ENCODE results near the gene MTHFS.
"Not testable (repeated sequence)": the region's sequence is repeated elsewhere in the genome, so short reads cannot be mapped to it uniquely, and the experiment has no call there.

MTHFS gene

GRCh38 chr15:79914728-79915127, 17.9 kb upstream of the MTHFS start:
- no peak for DNase-seq (ENCODE audit: low read depth)
- TF ChIP-seq CTCF (IDR thresholded peaks at IDR 0.05; ENCODE audit: control insufficient read depth, extremely low read depth, insufficient read depth), result no peak
- H3K4me3 ChIP-seq (ENCODE audit: low read depth, low read length), result no peak overlapping the region

- not testable (repeated sequence) for DNase-seq (ENCODE audit: low read depth); H3K4me3 ChIP-seq (ENCODE audit: low read depth, low read length)
Measured at GRCh38 chr15:79909556-79910335, 12.9 kb upstream of the MTHFS start.

- no peak for TF ChIP-seq CTCF (IDR thresholded peaks at IDR 0.05; ENCODE audit: control insufficient read depth, extremely low read depth, insufficient read depth)
- no peak for DNase-seq (ENCODE audit: low read depth)
- no peak overlapping the region for H3K4me3 ChIP-seq (ENCODE audit: low read depth, low read length)
Measured at GRCh38 chr15:79904271-79904670, 7.5 kb upstream of the MTHFS start.

GRCh38 chr15:79903626-79904025, 6.8 kb upstream of the MTHFS start:
- H3K4me3 ChIP-seq (ENCODE audit: low read depth, low read length), result no peak overlapping the region
- TF ChIP-seq CTCF (IDR thresholded peaks at IDR 0.05; ENCODE audit: control insufficient read depth, extremely low read depth, insufficient read depth), result no peak
- no peak for DNase-seq (ENCODE audit: low read depth)

GRCh38 chr15:79903144-79903543, 6.3 kb upstream of the MTHFS start:
- no peak for DNase-seq (ENCODE audit: low read depth)
- TF ChIP-seq CTCF (IDR thresholded peaks at IDR 0.05; ENCODE audit: control insufficient read depth, extremely low read depth, insufficient read depth), result no peak
- no peak overlapping the region for H3K4me3 ChIP-seq (ENCODE audit: low read depth, low read length)

GRCh38 chr15:79901958-79902357, 5.1 kb upstream of the MTHFS start:
- H3K4me3 ChIP-seq (ENCODE audit: low read depth, low read length), result no peak overlapping the region
- peak; percentile 81 for DNase-seq (ENCODE audit: low read depth)
- TF ChIP-seq CTCF (IDR thresholded peaks at IDR 0.05; ENCODE audit: control insufficient read depth, extremely low read depth, insufficient read depth), result no peak

GRCh38 chr15:79900818-79901378, 4.1 kb upstream of the MTHFS start:
- DNase-seq (ENCODE audit: low read depth); H3K4me3 ChIP-seq (ENCODE audit: low read depth, low read length): not testable (repeated sequence)

- no peak for TF ChIP-seq CTCF (IDR thresholded peaks at IDR 0.05; ENCODE audit: control insufficient read depth, extremely low read depth, insufficient read depth)
- no peak for DNase-seq (ENCODE audit: low read depth)
- no peak overlapping the region for H3K4me3 ChIP-seq (ENCODE audit: low read depth, low read length)
Measured at GRCh38 chr15:79900087-79900486, 3.3 kb upstream of the MTHFS start.

GRCh38 chr15:79898786-79899185, 2.0 kb upstream of the MTHFS start:
- not testable (repeated sequence) for DNase-seq (ENCODE audit: low read depth)

More at GRCh38 chr15:79898786-79899185, 2.0 kb upstream of the MTHFS start:
- not testable (repeated sequence) for H3K4me3 ChIP-seq (ENCODE audit: low read depth, low read length)

Measured in LNCaP clone FGC (cell line).